Nephron progenitor cell (in vitro differentiated cells): Measurements from ENCODE around the gene KIAA1328.
"Not testable (repeated sequence)": the region's sequence is repeated elsewhere in the genome, so short reads cannot be mapped to it uniquely, and the experiment has no call there.

Experiments
- DNase-seq: peaks from one replicate; pipeline ENCODE4 v3.0.0; 2021
- H3K27ac Mint-ChIP-seq: 2 replicates; pipeline ENCODE4 v1.8.0; 2021; ENCODE audit warnings: mild to moderate bottlenecking, moderate library complexity, mixed read lengths
- H3K27me3 Mint-ChIP-seq: 2 replicates; pipeline ENCODE4 v1.8.0; 2021; ENCODE audit warnings: mild to moderate bottlenecking, low read depth, mixed read lengths; ENCODE audit not compliant: poor library complexity
- H3K36me3 Mint-ChIP-seq: 2 replicates; pipeline ENCODE4 v1.8.0; 2021; ENCODE audit warnings: low read depth, mixed read lengths
- H3K4me1 Mint-ChIP-seq: 2 replicates; pipeline ENCODE4 v1.8.0; 2021; ENCODE audit warnings: mixed read lengths
- H3K4me3 Mint-ChIP-seq: 2 replicates; pipeline ENCODE4 v1.8.0; 2021; ENCODE audit warnings: mild to moderate bottlenecking, moderate library complexity, mixed read lengths
- H3K9me3 Mint-ChIP-seq: 2 replicates; pipeline ENCODE4 v1.8.0; 2021; ENCODE audit warnings: mild to moderate bottlenecking, moderate library complexity, mixed read lengths
- CTCF ChIP-seq: fragments of 200-600 bp; sonication (generic); IDR thresholded peaks from 2 replicates; pipeline ENCODE4 v1.5.0; 2021; ENCODE audit warnings: antibody characterized with exemption

Gene KIAA1328

GRCh38 chr18:37166491-37166890 lies 337.6 kb downstream of the KIAA1328 start:
- TF ChIP-seq CTCF, result no peak
- Mint-ChIP-seq H3K4me1 (peaks cover 12% of the 10 kb centered on the region), H3K4me3 (no peak overlapping the region), H3K27ac (no peak overlapping the region), H3K36me3 (peaks cover 9% of the 10 kb centered on the region), H3K27me3 (peaks cover 4% of the 10 kb centered on the region), H3K9me3 (no peaks in the 10 kb centered on the region)
- DNase-seq, result no peak

GRCh38 chr18:37166966-37167365 lies 338.0 kb downstream of the KIAA1328 start:
- H3K27me3 Mint-ChIP-seq, H3K36me3 Mint-ChIP-seq, DNase-seq, H3K9me3 Mint-ChIP-seq, H3K4me3 Mint-ChIP-seq: not testable (repeated sequence)
- H3K27ac Mint-ChIP-seq, result peak overlapping the region; percentile 37
- peaks cover 12% of the 10 kb centered on the region for H3K4me1 Mint-ChIP-seq

GRCh38 chr18:37170984-37171383 lies 342.1 kb downstream of the KIAA1328 start:
- Mint-ChIP-seq H3K4me1 (no peaks in the 10 kb centered on the region), H3K36me3 (peaks cover 6% of the 10 kb centered on the region), H3K4me3 (no peak overlapping the region), H3K9me3 (no peaks in the 10 kb centered on the region), H3K27me3 (no peaks in the 10 kb centered on the region), H3K27ac (no peak overlapping the region)
- TF ChIP-seq CTCF, result no peak
- no peak for DNase-seq

- peaks cover 4% of the 10 kb centered on the region for H3K4me1 Mint-ChIP-seq
- no peaks in the 10 kb centered on the region for H3K27me3 Mint-ChIP-seq
- peaks cover 4% of the 10 kb centered on the region for H3K36me3 Mint-ChIP-seq
Measured at GRCh38 chr18:37173384-37173783, 344.5 kb downstream of the KIAA1328 start.

GRCh38 chr18:37175727-37176620 lies 347.0 kb downstream of the KIAA1328 start:
- Mint-ChIP-seq H3K4me1 (peaks cover 4% of the 10 kb centered on the region), H3K36me3 (peaks cover 4% of the 10 kb centered on the region), H3K27me3 (no peaks in the 10 kb centered on the region), H3K4me3 (no peak overlapping the region), H3K9me3 (no peaks in the 10 kb centered on the region), H3K27ac (no peak overlapping the region)
- no peak for TF ChIP-seq CTCF
- no peak for DNase-seq

More at GRCh38 chr18:37173384-37173783, 344.5 kb downstream of the KIAA1328 start:
- H3K4me3 Mint-ChIP-seq, result no peak overlapping the region
- H3K9me3 Mint-ChIP-seq, result no peaks in the 10 kb centered on the region
- no peak for DNase-seq
- no peak for TF ChIP-seq CTCF
- H3K27ac Mint-ChIP-seq, result no peak overlapping the region

GRCh38 chr18:37176621-37176934 lies 347.7 kb downstream of the KIAA1328 start:
- no peaks in the 10 kb centered on the region for H3K9me3 Mint-ChIP-seq
- DNase-seq, result no peak
- peaks cover 4% of the 10 kb centered on the region for H3K36me3 Mint-ChIP-seq
- H3K27ac Mint-ChIP-seq, result no peak overlapping the region
- no peaks in the 10 kb centered on the region for H3K27me3 Mint-ChIP-seq
- TF ChIP-seq CTCF, result no peak
- H3K4me3 Mint-ChIP-seq, result no peak overlapping the region
- H3K4me1 Mint-ChIP-seq, result peaks cover 4% of the 10 kb centered on the region
